Spinal cord (tissue), 10 donors: ENCODE results near the gene HOXD12. TPM values are rescaled to one million over a fixed set of nuclear protein-coding genes. Genes with fewer than 3 reads are reported as not detected.
A peak's percentile ranks its signal among the peaks of the same experiment; 100 is the strongest.

Source experiments
- DNase-seq, 6 donors: peaks; one replicate each; pipeline versions ENCODE4 v3.0.0 to v3.0.0-alpha.2; 2013 to 2015; ENCODE audit warnings: low spot score in 6 of 6, low read depth in 4 of 6
- H3K27ac ChIP-seq: one replicate; pipeline ENCODE4 v1.5.1; 2013; ENCODE audit warnings: low read depth, low read length, control low read depth
- H3K27me3 ChIP-seq: one replicate; pipeline ENCODE4 v1.6.1; 2013; ENCODE audit warnings: low read length; ENCODE audit not compliant: control insufficient read depth, insufficient read depth
- H3K36me3 ChIP-seq: one replicate; pipeline ENCODE4 v1.6.1; 2013; ENCODE audit warnings: low read length; ENCODE audit not compliant: control insufficient read depth, insufficient read depth
- H3K4me1 ChIP-seq: one replicate; pipeline ENCODE4 v1.6.1; 2013; ENCODE audit warnings: low read length; ENCODE audit not compliant: control insufficient read depth, insufficient read depth
- H3K4me3 ChIP-seq: one replicate; pipeline ENCODE4 v1.5.1; 2013; ENCODE audit warnings: low read depth, low read length, control low read depth
- H3K9me3 ChIP-seq: one replicate; pipeline ENCODE4 v1.6.1; 2013; ENCODE audit warnings: low read length; ENCODE audit not compliant: control insufficient read depth, insufficient read depth
- WGBS: methylation state at CpG from one replicate; pipeline ENCODE4 v1.1.5; 2013; ENCODE audit warnings: missing lambda C conversion rate; ENCODE audit not compliant: insufficient coverage; 5-methylcytosine and 5-hydroxymethylcytosine counted together
- polyA plus RNA-seq, 2 donors: library from polyadenylated mRNA; unstranded; fragments of 120-200 nt; gene quantifications; one replicate each; pipeline ENCODE4 v1.2.1, GENCODE V29; 2013; ENCODE audit not compliant: insufficient read length in 2 of 2
- total RNA-seq, 2 donors: library from RNA; depleted of rRNA in 1 of 2; stranded (reverse); fragments of 120-200 nt in 1 of 2; fragments of >200 nt in 1 of 2; gene quantifications; one replicate each; pipeline versions ENCODE4 v1.2.3 to v1.2.4, GENCODE V29; 2013 to 2014
- donor health status: healthy.

Gene HOXD12
- total and polyA plus RNA-seq, 4 donors = not detected

DNA sequence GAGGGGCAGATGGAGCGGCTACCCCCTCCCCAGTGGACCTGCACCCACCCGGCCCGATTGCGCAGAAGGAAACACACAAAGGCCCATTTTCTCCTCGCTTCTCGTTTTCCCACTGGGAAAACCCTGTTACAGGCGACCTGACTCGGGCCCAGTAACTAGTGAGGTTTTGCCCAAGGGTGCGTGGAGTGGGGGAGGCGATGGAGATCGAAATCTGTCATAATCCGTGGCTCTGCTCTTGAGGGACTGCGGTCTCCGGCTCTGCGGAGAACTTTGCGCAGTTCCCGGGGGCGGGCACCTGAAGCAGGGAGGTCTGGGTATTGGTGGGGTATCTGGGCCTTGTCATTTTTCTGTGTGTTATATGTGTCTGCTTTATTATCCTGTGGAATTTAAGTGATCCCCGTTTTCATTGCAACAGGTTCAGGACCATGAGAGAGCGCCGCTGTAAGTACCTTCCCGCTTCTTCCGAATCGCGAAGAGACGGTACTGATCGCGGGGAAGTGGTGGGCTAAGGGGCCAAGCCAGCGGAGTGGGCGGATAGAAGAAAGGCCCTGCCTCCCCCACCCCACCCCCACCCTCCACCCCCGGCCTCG lies 47.7 kb downstream of the HOXD12 start:
- peak overlapping the region; percentile 11 for H3K27ac ChIP-seq
- peaks cover 64% of the 10 kb centered on the region for H3K4me1 ChIP-seq
- 29% methylated on average over 23 of the region's 32 CpGs for WGBS
- peak in 1 of 6 donors; percentile 51 for DNase-seq
- peak overlapping the region; percentile 14 for H3K4me3 ChIP-seq
- H3K9me3 ChIP-seq = no peaks in the 10 kb centered on the region
- H3K36me3 ChIP-seq = peaks cover 40% of the 10 kb centered on the region
- peaks cover 2% of the 10 kb centered on the region for H3K27me3 ChIP-seq

DNA sequence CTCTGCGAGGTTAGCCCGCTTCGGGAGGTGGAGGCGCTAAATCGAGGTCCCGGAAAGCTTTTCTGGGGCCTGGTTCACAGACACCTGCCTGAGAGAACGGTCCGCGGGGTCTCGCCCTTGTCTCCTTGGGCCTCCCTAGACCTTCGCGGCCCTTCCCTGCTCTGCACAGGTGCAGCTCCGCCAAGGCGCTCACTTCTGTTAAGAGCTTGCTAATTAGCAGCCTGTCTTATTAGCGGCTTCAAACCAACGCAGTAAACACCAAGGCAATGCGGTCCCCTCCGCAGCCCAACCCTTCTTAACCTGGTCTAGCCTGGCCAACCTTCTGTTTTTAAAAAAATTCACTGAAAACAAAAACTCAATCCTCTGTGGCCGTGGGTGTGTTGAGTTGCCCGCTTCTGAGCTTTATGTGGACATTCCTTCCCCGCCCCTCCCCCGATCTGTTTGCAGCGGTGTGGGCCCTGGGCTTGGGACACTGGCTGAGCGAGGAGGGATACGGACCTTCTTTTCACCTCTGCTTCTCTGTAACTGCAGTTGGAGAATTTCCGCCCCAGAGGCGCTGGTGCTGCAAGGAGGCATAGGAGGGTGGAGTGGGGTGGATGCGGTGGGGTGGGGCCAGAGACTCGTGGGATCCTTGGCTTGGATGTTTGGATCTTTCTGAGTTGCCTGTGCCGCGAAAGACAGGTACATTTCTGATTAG lies 48.4 kb downstream of the HOXD12 start:
- 23% methylated on average over 24 of the region's 31 CpGs for WGBS
- peak overlapping the region; percentile 50 for H3K27ac ChIP-seq
- peaks cover 46% of the 10 kb centered on the region for H3K36me3 ChIP-seq
- no peaks in the 10 kb centered on the region for H3K9me3 ChIP-seq
- H3K27me3 ChIP-seq = peaks cover 2% of the 10 kb centered on the region
- peak in 1 of 6 donors; percentile 65 for DNase-seq
- peak overlapping the region; percentile 22 for H3K4me3 ChIP-seq
- H3K4me1 ChIP-seq = peaks cover 64% of the 10 kb centered on the region

DNA sequence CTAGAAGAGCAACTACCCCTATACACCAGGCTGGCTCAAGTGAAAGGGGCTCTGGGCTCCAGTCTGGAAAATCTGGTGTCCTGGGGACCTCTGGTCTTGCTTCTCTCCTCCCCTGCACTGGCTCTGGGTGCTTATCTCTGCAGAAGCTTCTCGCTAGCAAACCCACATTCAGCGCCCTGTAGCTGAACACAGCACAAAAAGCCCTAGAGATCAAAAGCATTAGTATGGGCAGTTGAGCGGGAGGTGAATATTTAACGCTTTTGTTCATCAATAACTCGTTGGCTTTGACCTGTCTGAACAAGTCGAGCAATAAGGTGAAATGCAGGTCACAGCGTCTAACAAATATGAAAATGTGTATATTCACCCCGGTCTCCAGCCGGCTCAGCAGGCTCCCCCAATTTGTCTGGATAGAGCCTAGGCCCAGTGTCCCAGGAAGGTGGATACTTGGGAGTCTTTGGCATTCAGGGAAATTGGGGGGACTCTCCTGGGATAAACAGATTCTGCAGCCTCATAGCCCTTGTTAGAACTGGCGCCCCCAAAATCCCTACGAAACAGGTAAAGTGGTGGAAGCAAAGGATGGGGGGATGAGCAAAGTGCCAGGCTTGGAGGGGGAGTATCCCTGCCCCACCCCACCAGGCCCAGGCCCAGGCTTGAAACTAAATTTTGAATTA lies 49.3 kb downstream of the HOXD12 start:
- Histone ChIP-seq H3K4me3 (peak overlapping the region; percentile 22), H3K27me3 (peaks cover 2% of the 10 kb centered on the region), H3K27ac (peak overlapping the region; percentile 50), H3K36me3 (peaks cover 48% of the 10 kb centered on the region), H3K4me1 (peaks cover 61% of the 10 kb centered on the region), H3K9me3 (no peaks in the 10 kb centered on the region)
- peak in 1 of 6 donors; percentile 73 for DNase-seq
- WGBS = 63% methylated on average over 10 of the region's 11 CpGs

DNA sequence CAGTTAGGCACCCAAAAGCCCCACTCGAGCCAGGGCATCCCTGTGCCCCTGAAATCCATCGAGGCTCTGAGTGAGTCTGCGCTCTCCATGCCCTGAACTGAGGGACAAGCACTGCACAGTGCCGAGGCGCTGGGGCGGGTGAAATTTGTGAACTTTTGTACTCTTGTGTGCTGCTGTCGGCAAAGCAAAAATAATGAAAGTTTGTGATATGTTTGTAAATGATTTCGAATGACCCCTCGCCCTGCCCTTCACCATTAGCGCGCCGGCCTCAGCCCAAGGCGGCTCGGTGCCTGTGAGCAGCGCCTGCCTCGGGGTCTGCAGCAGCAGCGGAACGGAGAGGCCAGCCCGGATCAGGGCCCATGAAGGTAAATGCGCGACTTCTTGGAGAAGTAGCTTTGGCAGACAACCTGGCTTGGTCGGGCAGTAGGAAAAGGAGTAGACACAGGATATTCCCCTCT lies 49.9 kb downstream of the HOXD12 start:
- Histone ChIP-seq H3K27me3 (peaks cover 2% of the 10 kb centered on the region), H3K4me1 (peaks cover 61% of the 10 kb centered on the region), H3K4me3 (peak overlapping the region; percentile 4), H3K27ac (peak overlapping the region; percentile 9), H3K36me3 (peaks cover 48% of the 10 kb centered on the region), H3K9me3 (no peaks in the 10 kb centered on the region)
- WGBS = 40% methylated on average over 18 of the region's 22 CpGs
- no peak for DNase-seq

DNA sequence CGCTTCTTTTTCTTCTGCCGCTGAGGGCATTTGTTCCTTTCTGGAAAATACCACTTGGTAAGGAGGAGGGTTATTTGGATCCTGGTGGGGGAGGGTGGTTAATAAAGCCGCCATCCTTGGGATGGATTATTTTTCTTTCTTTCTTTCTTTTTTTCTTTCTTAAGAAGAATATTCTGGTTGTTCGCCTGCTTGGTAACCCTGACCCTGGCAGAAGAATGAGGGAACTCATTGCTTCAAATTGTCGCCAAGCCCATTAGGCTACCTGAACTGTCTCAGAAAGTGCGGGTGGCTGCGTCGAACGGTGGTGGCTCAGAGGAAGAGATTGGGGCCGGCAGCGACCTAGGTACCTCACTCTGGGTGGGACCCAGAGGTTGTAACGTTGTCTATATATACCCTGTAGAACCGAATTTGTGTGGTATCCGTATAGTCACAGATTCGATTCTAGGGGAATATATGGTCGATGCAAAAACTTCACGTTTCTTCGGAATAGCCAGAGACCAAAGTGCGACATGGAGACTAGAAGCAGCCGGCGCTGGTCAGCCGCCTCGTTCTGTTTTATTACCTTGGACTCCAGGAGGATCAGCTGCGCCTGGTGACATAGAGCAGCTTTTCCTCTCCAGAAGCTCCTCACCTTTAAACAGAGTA lies 50.5 kb downstream of the HOXD12 start:
- Histone ChIP-seq H3K4me1 (peaks cover 59% of the 10 kb centered on the region), H3K36me3 (peaks cover 48% of the 10 kb centered on the region), H3K27me3 (peaks cover 2% of the 10 kb centered on the region), H3K27ac (peak overlapping the region; percentile 9), H3K4me3 (no peak overlapping the region), H3K9me3 (no peaks in the 10 kb centered on the region)
- 42% methylated on average over 18 of the region's 24 CpGs for WGBS
- peak in 1 of 6 donors; percentile 61 for DNase-seq

DNA sequence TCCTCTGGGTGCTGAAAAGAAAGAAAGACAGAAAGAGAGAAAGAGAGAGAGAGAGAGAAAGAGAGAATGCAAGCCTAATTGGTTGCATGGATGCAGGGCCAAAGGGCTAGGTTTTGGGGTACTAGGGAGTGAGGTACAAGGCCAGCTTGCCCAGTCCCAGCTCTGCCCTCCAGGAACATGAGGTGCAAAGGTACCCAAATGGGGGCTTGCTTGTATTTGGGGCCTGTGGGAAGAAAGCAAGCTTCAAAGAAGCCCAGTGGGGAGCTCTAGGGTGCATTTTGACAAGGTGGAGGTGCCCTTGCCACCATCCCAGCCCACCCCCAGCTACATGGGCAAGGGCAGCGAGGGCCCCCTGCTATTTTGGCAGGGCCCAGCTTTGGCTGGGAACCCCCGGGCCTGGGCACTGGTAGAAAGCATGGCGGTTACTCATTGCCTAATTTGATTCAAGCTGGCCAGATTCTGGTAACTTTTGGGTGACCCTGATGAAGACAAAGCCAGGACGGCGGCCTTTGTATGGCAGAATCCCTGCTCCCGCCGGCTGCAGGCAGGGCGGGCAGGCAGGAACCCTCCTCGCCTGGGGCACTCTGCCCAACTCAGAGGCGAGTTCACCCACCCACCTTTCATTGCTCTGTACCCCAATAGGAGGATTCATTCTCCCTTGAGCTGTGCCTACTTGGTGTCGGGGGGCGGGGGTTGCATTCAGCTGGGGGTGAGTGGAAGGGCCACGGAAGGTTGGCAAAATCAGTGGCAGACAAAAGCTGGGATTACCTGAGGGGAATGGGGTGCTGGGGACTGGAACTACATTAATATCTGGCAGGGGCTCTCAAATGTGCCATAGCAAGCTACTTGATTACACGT lies 51.2 kb downstream of the HOXD12 start:
- peak in 1 of 6 donors; percentile 68 for DNase-seq
- 15% methylated on average over 11 of the region's 14 CpGs for WGBS
- Histone ChIP-seq H3K9me3 (no peaks in the 10 kb centered on the region), H3K27ac (peak overlapping the region; percentile 9), H3K4me3 (no peak overlapping the region), H3K27me3 (peaks cover 2% of the 10 kb centered on the region), H3K4me1 (peaks cover 59% of the 10 kb centered on the region), H3K36me3 (peaks cover 53% of the 10 kb centered on the region)

DNA sequence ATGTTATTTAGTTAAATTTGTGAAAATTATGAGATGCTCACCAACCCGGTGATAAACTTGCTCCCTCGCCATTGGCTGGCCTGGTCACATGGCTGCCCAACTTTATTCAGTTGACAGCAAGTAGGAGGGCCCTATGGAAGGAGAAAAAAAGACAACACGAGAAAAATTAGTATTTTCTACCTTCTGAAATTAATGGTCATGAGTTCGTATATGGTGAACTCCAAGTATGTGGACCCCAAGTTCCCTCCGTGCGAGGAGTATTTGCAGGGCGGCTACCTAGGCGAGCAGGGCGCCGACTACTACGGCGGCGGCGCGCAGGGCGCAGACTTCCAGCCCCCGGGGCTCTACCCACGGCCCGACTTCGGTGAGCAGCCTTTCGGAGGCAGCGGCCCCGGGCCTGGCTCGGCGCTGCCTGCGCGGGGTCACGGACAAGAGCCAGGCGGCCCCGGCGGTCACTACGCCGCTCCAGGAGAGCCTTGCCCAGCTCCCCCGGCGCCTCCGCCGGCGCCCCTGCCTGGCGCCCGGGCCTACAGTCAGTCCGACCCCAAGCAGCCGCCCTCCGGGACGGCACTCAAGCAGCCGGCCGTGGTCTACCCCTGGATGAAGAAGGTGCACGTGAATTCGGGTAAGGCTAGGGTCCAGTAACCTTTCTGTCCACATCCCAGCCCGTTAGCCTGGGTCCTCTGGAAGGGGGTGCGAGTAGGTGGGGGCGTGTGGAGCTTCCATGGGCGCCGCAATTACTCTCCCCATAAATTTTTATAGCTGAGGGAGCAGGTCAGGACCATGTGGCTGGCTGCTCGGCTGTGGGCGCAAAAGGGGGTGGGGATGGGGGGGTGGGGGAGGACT lies 52.1 kb downstream of the HOXD12 start, which contains the start of gene HOXD4:
Gene HOXD4, plus strand, starts transcription at position 109 of the 846 bp plus-strand sequence. Its CDS starts 84 bp downstream, at position 193.
- peaks cover 57% of the 10 kb centered on the region for H3K36me3 ChIP-seq
- H3K4me3 ChIP-seq = peak within 1 kb of the TSS; percentile 17
- peak in 2 of 6 donors; percentile 10 to 89 for DNase-seq
- peaks cover 8% of the 10 kb centered on the region for H3K27me3 ChIP-seq
- WGBS = 25% methylated on average over 46 of the region's 55 CpGs
- peaks cover 62% of the 10 kb centered on the region for H3K4me1 ChIP-seq
- peak within 1 kb of the TSS; percentile 33 for H3K27ac ChIP-seq
- no peaks in the 10 kb centered on the region for H3K9me3 ChIP-seq
